Calu3 (cell line): ENCODE measurements around the gene SLC25A25. TPM values are rescaled to one million over a fixed set of nuclear protein-coding genes. Genes with fewer than 3 reads are reported as not detected.

Experiments used
- BruUV-seq: library from RNA; stranded (reverse); fragments of 400-500 nt; replicated peaks from 2 replicates; lab custom pipeline; 2021; lab: Mats Ljungman, UMichigan
- CTCF ChIA-PET: fragments of 300-600 bp; sonication (Branson Sonifier 250); formaldehyde crosslinking; loops from one replicate; lab custom pipeline; 2022; ENCODE audit warnings: antibody characterized with exemption; lab: Charles Lee
- DNase-seq: peaks from one replicate; pipeline ENCODE4 v3.0.0; 2022
- H3K27ac Mint-ChIP-seq: one replicate; pipeline ENCODE4 v1.8.0; 2022; ENCODE audit warnings: mixed read lengths; ENCODE audit not compliant: unreplicated experiment
- H3K27me3 Mint-ChIP-seq: one replicate; pipeline ENCODE4 v1.8.0; 2022; ENCODE audit warnings: mixed read lengths; ENCODE audit not compliant: unreplicated experiment
- H3K36me3 Mint-ChIP-seq: one replicate; pipeline ENCODE4 v1.8.0; 2022; ENCODE audit warnings: mild to moderate bottlenecking, moderate library complexity, mixed read lengths; ENCODE audit not compliant: insufficient read depth, unreplicated experiment
- H3K4me1 Mint-ChIP-seq: one replicate; pipeline ENCODE4 v1.8.0; 2022; ENCODE audit warnings: mild to moderate bottlenecking, low read depth, mixed read lengths; ENCODE audit not compliant: unreplicated experiment
- H3K4me3 Mint-ChIP-seq: one replicate; pipeline ENCODE4 v1.8.0; 2022; ENCODE audit warnings: mild to moderate bottlenecking, low read depth, moderate library complexity, mixed read lengths; ENCODE audit not compliant: unreplicated experiment
- H3K9me3 Mint-ChIP-seq: one replicate; pipeline ENCODE4 v1.8.0; 2022; ENCODE audit warnings: low read depth, mixed read lengths; ENCODE audit not compliant: unreplicated experiment
- intact Hi-C: fragments of 100-400 bp; cut with micrococcal nuclease; formaldehyde crosslinking; loops from one replicate; pipeline ENCODE4 v1.10.0; 2022; ENCODE audit not compliant: unreplicated experiment
- total RNA-seq: library from RNA; stranded (reverse); gene quantifications from 2 replicates; pipeline ENCODE4 v1.2.3, GENCODE V29; 2022
- TF ChIP-seq, protein P1 (sequence below): fragments of 200-600 bp; IDR thresholded peaks from one replicate; pipeline ENCODE4 v1.8.0; 2022; ENCODE audit warnings: antibody characterized with exemption; ENCODE audit not compliant: unreplicated experiment

The SLC25A25 gene
- total RNA-seq, 1 experiment from 2014 or later = 19.5 TPM

DNA sequence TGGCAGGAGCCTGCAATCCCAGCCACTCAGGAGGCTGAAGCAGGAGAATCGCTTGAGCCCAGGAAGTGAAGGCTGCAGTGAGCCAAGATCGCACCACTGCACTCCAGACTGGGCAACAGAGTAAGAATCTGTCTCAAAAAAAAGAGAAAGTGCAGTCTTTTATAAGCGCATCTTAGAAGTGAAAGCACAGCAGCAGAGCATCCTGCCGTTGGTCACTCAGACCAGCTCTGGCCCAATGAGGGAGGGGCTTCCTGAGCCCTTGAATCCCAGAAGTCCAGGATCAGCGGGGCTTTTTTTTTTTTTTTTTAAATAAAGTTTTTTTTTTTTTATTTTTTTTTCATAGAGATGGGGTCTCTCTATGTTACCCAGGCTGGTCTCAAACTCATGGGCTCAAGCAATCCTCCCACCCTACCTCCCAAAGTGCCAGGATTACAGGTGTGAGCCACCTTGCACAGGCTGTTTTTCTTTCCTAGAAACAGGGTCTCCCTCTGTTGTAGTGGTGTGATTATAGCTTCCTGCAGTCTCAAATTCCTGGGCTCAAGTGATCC is 43.2 kb upstream of the SLC25A25 start:
- no peak for DNase-seq
- Mint-ChIP-seq H3K4me1 (no peaks in the 10 kb centered on the region), H3K9me3 (no peaks in the 10 kb centered on the region), H3K27me3 (no peaks in the 10 kb centered on the region), H3K4me3 (no peak overlapping the region), H3K27ac (no peak overlapping the region), H3K36me3 (no peaks in the 10 kb centered on the region)
- CTCF ChIA-PET = interaction anchor here (0.8 kb wide), 1 partner anchor 28 kb away, joined by 3 read pairs; no protein-coding TSS in a partner anchor
- TF ChIP-seq, protein P1, sequence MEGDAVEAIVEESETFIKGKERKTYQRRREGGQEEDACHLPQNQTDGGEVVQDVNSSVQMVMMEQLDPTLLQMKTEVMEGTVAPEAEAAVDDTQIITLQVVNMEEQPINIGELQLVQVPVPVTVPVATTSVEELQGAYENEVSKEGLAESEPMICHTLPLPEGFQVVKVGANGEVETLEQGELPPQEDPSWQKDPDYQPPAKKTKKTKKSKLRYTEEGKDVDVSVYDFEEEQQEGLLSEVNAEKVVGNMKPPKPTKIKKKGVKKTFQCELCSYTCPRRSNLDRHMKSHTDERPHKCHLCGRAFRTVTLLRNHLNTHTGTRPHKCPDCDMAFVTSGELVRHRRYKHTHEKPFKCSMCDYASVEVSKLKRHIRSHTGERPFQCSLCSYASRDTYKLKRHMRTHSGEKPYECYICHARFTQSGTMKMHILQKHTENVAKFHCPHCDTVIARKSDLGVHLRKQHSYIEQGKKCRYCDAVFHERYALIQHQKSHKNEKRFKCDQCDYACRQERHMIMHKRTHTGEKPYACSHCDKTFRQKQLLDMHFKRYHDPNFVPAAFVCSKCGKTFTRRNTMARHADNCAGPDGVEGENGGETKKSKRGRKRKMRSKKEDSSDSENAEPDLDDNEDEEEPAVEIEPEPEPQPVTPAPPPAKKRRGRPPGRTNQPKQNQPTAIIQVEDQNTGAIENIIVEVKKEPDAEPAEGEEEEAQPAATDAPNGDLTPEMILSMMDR = no peak
- no TSS peak for BruUV-seq
- intact Hi-C loops = no loop called here

DNA sequence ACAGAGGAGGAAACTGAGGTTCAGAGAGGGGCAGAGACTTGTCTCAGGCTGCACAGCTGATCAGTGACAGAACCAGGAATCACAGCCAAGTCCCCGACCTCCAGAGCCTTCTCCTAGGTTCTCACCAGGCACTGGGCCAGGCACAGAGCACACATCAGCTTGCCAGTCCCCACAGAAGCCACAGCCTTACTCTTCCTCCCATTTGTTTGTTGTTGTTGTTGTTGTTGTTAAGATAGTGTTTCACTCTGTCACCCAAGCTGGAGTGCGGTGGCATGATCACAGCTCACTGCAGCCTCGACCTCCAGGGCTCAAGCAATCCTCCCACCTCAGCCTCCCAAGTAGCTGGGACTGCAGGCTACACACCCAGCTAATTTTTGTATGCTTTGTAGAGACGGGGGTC is 42.3 kb upstream of the SLC25A25 start:
- no TSS peak for BruUV-seq
- H3K4me3 Mint-ChIP-seq = no peak overlapping the region
- intact Hi-C loops = no loop called here
- no peak overlapping the region for H3K27ac Mint-ChIP-seq
- no peaks in the 10 kb centered on the region for H3K4me1 Mint-ChIP-seq
- TF ChIP-seq, protein P1 = no peak
- CTCF ChIA-PET = no interaction called here
- DNase-seq = no peak
- no peaks in the 10 kb centered on the region for H3K9me3 Mint-ChIP-seq
- no peaks in the 10 kb centered on the region for H3K27me3 Mint-ChIP-seq
- no peaks in the 10 kb centered on the region for H3K36me3 Mint-ChIP-seq

DNA sequence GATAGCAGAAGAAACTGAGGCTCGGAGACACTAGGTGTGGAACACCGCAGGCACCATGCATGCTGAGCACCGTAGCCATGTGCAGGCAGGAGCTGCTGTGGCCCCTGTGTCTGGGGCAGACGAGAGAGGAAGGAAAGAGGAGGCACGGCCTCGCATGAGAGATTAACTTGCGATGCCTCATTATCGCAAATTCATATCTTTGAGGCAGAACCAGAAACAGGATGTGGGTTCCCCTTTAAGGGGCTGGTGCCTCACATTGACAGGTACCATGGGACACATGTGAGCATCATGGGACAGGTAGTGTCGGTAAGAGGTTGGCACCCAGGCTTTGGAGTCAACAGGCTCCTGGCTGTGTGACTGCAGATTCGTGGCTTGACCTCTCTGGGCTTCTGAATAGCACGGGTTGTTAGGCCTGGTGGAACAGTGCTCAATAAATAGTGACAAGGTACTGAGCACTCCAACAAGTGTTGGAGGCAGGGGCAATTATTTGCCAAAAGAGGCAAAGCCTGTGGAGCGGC is 41.7 kb upstream of the SLC25A25 start:
- Mint-ChIP-seq H3K27me3 (no peaks in the 10 kb centered on the region), H3K4me1 (no peaks in the 10 kb centered on the region), H3K4me3 (no peak overlapping the region), H3K36me3 (no peaks in the 10 kb centered on the region), H3K9me3 (no peaks in the 10 kb centered on the region), H3K27ac (no peak overlapping the region)
- CTCF ChIA-PET = no interaction called here
- no peak for DNase-seq
- no TSS peak for BruUV-seq
- intact Hi-C loops = no loop called here
- TF ChIP-seq, protein P1 = no peak

DNA sequence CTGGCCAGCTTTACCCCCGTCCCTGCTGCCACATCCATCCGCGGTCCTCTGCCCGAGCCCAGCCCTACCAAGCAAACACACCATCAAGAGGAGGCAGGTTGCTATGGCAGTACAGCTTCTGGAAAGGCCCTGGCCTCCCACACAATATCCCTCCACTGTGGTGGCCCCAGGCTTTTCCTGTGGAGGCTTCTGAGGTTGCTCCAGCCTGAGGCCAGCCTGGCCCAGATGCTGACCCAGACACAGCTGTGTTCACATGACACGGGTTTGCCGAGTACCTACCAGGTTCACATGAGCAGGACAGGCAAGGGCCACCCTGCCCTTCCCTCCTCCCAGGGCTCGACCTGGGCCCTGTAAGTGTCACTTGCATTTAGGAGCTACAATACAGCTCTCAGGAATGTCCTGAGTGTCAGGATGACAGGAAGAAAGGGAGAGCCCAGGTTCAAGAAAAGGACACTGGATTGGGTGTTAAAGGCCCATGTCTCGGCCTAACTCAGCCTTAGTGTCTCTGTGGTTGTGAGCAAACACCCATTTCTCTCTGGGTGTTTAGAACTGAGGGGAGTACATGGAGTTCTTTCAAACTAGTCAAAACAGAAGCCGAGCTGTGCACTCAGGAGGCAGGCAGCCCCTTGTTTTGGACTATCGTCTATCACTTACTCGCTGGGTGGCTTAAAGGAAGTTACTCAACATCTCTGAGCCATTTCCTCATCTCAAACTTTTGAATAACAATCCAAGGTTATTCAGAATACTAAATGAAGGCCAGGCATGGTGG is 41.1 kb upstream of the SLC25A25 start:
- Mint-ChIP-seq H3K4me3 (no peak overlapping the region), H3K4me1 (no peaks in the 10 kb centered on the region), H3K9me3 (no peaks in the 10 kb centered on the region), H3K27ac (no peak overlapping the region), H3K27me3 (no peaks in the 10 kb centered on the region), H3K36me3 (no peaks in the 10 kb centered on the region)
- TF ChIP-seq, protein P1 = no peak
- BruUV-seq = no TSS peak
- CTCF ChIA-PET = no interaction called here
- no peak for DNase-seq
- intact Hi-C loops = no loop called here
